HAP-1 (cell line): ENCODE results near the gene ANKRD13A.
"Not testable (repeated sequence)": the region's sequence is repeated elsewhere in the genome, so short reads cannot be mapped to it uniquely, and the experiment has no call there.

Experiments used
- DNase-seq, 2 experiments: peaks; one replicate each; pipeline ENCODE4 v3.0.0-alpha.2; 2016 to 2020; ENCODE audit warnings: low spot score in 2 of 2
- H3K27me3 ChIP-seq: fragments of 250-450 bp; sonication (Bioruptor Pico); 2 replicates; pipeline ENCODE4 v1.5.1; 2020; ENCODE audit warnings: low read depth, mild to moderate bottlenecking, moderate library complexity
- H3K36me3 ChIP-seq: fragments of 250-450 bp; sonication (Bioruptor Pico); replicated peaks from 2 replicates; pipeline ENCODE4 v1.5.1; 2020; ENCODE audit warnings: mild to moderate bottlenecking
- H3K4me1 ChIP-seq: fragments of 250-450 bp; sonication (Bioruptor Pico); 2 replicates; pipeline ENCODE4 v1.5.1; 2020; ENCODE audit warnings: mild to moderate bottlenecking
- H3K4me3 ChIP-seq: fragments of 250-450 bp; sonication (Bioruptor Pico); 2 replicates; pipeline ENCODE4 v1.5.1; 2020; ENCODE audit warnings: mild to moderate bottlenecking, moderate library complexity
- H3K9me3 ChIP-seq: fragments of 250-450 bp; sonication (Bioruptor Pico); 2 replicates; pipeline ENCODE4 v1.5.1; 2020; ENCODE audit warnings: mild to moderate bottlenecking, moderate library complexity
- in situ Hi-C: fragments of 300-500 bp; cut with MboI; formaldehyde crosslinking; loops from 3 replicates; pipeline ENCODE4 v1.14.3; 2020; ENCODE audit warnings: low sequenced_read_pairs, inconsistent platforms, mixed read lengths

Gene ANKRD13A

DNA sequence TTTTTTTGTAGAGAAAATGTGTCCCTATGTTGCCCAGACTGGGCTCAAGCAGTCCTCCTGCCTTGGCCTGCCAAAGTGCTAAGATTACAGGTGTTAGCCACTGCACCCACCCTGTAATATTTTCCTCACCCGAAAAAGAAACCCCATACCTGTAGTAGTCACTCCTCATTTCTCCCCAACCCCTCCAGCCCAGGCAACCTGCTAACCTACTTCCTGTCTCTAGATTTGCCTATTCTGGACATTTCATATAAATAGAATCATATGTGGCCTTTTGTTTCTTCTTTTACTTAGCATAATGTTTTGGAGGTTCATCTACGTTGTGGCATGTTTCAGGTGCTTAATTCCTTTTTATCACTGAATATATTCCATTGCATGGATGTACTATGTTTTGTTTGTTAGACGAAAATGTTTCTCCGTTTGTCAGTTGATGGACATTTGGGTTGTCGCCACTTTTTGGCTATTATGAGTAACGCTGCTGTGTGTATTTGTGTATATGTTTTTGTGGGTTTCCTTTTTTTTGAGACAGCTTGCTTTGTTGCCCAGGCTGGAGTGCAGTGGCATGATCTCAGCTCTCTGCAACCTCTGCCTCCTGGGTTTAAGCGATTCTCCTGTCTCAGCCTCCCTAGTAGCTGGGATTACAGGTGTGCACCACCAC lies 6.2 kb downstream of the ANKRD13A start:
- no peaks in the 10 kb centered on the region; the same call in 1 of the 2 replicates for H3K4me1 ChIP-seq
- no peak for DNase-seq
- H3K36me3 ChIP-seq = peaks cover 9% of the 10 kb centered on the region; the same call in 1 of the 2 replicates
- in situ Hi-C loops = no loop called here
- H3K27me3 ChIP-seq = no peaks in the 10 kb centered on the region
- no peaks in the 10 kb centered on the region for H3K9me3 ChIP-seq
- H3K4me3 ChIP-seq = no peak overlapping the region

DNA sequence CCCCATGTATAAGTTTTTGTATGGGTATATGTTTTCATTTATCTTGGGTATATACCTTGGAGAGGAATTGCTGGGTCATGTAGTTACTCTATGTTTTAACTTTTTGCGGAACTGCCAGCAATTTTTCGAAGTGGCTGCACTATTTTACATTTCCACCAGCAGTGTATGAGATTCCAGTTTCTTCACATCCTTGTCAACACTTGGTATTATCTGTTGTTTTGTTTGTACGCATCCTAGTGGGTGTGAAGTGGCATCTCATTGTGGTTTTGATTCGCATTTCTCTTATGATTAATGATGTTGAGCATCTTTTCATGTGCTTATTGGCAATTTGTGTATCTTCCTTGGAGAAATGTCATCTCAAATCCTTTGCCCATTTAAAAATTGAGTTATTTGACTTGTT lies 6.9 kb downstream of the ANKRD13A start:
- Histone ChIP-seq H3K4me1 (no peaks in the 10 kb centered on the region; the same call in 1 of the 2 replicates), H3K9me3 (no peaks in the 10 kb centered on the region), H3K36me3 (peaks cover 9% of the 10 kb centered on the region; the same call in 1 of the 2 replicates), H3K27me3 (no peaks in the 10 kb centered on the region), H3K4me3 (no peak overlapping the region)
- in situ Hi-C loops = no loop called here
- no peak for DNase-seq

DNA sequence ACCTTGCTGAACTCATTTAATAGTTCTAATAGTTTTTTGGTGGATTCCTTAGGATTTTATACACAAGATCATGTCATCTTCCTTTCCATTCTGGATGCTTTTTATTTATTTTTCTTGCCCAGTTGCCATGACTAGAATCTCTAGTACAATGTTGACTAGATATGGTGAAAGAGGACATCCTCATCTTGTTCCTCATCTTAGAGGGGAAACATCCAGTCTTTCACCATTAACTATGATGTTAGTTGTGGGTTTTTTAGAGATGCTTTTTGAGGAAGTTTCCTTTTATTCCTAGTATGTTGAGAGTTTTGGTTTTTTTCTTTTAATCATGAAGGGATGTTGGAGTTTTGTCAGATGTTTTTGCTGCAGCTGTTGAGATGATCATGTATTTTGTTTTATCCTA lies 8.7 kb downstream of the ANKRD13A start:
- no peaks in the 10 kb centered on the region for H3K4me1 ChIP-seq
- no peak overlapping the region for H3K4me3 ChIP-seq
- no peak for DNase-seq
- peaks cover 8% of the 10 kb centered on the region; the same call in 1 of the 2 replicates for H3K36me3 ChIP-seq
- H3K27me3 ChIP-seq = no peaks in the 10 kb centered on the region
- in situ Hi-C loops = no loop called here
- no peaks in the 10 kb centered on the region for H3K9me3 ChIP-seq

DNA sequence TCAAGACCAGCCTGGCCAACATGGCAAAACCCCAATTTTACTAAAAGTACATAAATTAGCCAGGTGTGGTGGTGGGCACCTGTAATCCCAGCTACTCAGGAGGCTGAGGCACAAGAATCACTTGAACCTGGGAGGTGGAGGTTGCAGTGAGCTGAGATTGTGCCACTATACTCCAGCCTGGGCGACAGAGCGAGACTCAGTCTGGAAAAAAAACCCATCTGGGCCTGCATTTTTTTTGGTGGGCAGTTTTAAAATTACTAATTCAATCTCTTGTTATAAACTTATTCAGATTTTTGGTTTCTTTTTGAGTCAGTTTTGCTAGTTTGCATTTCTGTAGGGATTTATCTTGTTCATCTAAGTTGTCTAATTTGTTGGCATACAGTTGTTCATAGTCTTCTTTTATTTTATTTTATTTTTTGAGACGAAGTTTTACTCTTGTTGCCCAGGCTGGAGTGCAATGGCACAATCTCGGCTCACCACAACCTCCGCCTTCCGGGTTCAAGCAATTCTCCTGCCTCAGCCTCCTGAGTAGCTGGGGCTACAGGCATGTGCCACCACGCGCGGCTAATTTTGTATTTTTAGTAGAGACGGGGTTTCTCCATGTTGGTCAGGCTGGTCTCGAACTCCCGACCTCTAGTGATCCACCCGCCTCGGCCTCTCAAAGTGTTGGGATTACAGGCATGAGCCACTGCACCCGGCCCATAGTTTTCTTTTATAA lies 9.6 kb downstream of the ANKRD13A start:
- H3K9me3 ChIP-seq, H3K27me3 ChIP-seq, DNase-seq, in situ Hi-C loops, H3K4me3 ChIP-seq, H3K4me1 ChIP-seq, H3K36me3 ChIP-seq: not testable (repeated sequence)

DNA sequence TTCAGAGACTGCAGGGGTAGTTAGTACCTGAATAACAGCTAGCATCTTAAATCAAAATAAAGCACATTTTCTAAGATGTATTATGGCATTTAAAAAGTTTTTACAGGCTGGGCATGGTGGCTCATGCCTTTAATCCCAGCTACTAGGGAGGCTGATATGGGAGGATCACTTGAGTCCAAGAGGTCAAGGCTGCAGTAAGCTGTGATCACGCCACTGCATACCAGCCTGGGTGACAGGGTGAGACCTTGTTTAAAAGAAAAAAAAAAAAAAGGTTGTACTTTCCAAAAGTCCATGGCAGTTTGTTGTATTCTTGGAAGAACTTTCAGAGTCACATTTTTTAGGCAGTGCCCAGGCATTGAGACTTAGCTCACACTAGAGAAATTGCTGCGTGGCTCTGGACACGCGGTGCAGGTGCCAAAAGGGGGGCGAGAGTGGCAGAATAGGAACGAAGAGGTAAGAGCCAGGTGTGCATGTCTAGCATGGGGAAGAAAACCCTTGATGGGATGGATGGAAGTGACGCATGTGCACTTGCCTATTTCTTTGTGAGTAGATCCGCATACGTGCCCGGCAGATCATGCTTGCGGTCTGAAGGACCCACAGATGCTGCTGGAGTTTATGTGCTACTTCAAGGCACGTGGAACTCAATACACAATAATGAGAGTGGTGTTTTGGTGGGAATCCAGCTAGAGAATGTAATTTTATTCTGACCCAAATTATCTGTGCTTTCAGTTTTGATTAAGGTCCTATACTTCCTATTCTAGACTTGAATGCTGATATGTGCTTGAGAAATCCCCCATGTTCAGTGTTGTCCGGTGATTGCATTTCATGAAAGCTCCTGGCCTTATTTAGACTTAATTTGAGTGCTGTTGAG lies 11.9 kb downstream of the ANKRD13A start:
- Histone ChIP-seq H3K27me3 (no peaks in the 10 kb centered on the region), H3K4me1 (no peaks in the 10 kb centered on the region), H3K9me3 (no peaks in the 10 kb centered on the region), H3K4me3 (no peak overlapping the region), H3K36me3 (peaks cover 15% of the 10 kb centered on the region)
- in situ Hi-C loops = no loop called here
- no peak for DNase-seq

DNA sequence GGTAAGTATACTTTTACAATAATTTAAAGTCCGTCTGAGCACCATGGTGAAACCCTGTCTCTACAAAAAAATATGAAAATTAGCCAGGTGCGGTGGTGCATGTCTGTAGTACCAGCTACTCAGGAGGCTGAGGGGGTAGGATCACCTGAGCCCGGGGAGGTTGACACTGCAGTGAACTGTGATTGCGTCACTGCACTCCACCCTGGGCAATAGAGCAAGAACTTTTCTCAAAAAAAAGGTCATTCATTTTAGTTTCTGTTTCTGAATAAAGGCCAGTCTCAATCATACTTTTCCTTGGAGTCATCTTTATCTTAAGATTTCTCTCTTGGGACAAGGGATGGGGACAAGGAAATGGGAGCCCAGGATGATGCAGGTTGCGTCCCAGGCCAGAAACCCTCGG lies 12.9 kb downstream of the ANKRD13A start:
- Histone ChIP-seq H3K9me3 (no peaks in the 10 kb centered on the region), H3K4me1 (no peaks in the 10 kb centered on the region), H3K36me3 (peaks cover 21% of the 10 kb centered on the region), H3K4me3 (no peak overlapping the region), H3K27me3 (no peaks in the 10 kb centered on the region)
- no peak for DNase-seq
- in situ Hi-C loops = no loop called here

DNA sequence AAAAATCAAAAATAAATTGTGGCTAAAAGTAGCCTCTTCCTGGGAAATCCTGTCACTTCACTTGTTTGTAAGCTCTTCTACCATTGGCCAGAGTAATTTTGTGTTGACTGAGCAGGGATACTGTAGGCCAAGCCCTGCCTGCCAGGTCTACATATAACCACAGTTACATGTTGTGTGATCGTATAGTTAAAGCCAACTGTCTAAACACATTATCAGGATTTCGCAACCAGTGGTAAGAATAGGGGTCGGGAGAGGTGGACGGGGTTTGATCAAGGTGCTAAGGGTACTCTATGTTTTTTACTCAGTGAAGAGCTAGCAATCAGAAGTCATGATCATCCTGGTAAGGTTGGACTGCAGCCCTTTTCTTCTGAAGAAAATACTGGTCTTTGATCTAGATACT lies 13.4 kb downstream of the ANKRD13A start:
- in situ Hi-C loops = no loop called here
- H3K4me3 ChIP-seq = no peak overlapping the region
- no peaks in the 10 kb centered on the region for H3K4me1 ChIP-seq
- peaks cover 26% of the 10 kb centered on the region for H3K36me3 ChIP-seq
- H3K27me3 ChIP-seq = no peaks in the 10 kb centered on the region
- H3K9me3 ChIP-seq = no peaks in the 10 kb centered on the region
- no peak for DNase-seq

DNA sequence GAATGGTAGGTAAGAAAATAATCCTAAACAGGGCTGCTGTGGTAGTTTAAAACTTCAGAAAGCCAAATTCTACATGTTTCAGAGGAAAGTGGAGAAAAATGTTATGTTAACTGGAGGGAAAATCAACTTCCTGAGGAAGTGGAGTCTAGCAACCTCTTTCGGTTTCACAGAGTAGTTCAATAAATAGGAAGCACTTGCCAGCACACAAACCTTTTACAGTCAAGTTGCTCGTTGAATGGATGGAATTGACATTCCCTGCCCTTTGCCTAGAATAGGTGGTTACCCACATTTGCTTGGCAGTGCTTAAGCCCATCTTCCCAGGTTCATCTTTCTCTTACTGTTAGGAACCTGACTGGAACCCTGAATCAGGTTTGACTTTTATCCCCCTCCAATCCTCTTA lies 15.9 kb downstream of the ANKRD13A start:
- in situ Hi-C loops = no loop called here
- no peaks in the 10 kb centered on the region for H3K9me3 ChIP-seq
- H3K4me3 ChIP-seq = no peak overlapping the region
- H3K27me3 ChIP-seq = no peaks in the 10 kb centered on the region
- DNase-seq = no peak
- no peaks in the 10 kb centered on the region for H3K4me1 ChIP-seq
- H3K36me3 ChIP-seq = peaks cover 50% of the 10 kb centered on the region

DNA sequence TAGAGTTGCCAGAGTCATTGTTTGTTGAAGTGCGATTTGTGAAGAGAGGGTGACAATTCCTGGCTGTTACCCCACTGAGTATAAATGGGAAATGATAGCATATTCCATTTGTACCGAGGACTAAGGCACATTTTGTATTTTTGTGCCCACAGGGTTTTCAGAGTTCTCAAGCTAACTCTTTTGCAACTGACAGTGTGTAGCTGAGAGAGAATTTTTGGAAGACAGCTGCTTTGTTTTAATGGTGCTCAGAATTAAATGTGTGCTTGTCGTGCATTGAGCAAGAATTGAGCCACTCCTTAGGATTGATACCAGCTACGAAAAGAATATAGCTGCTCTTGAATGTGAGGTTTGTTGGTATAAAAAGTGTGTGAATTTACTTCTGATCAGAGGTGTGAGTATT lies 21.7 kb downstream of the ANKRD13A start:
- peaks cover 56% of the 10 kb centered on the region for H3K36me3 ChIP-seq

DNA sequence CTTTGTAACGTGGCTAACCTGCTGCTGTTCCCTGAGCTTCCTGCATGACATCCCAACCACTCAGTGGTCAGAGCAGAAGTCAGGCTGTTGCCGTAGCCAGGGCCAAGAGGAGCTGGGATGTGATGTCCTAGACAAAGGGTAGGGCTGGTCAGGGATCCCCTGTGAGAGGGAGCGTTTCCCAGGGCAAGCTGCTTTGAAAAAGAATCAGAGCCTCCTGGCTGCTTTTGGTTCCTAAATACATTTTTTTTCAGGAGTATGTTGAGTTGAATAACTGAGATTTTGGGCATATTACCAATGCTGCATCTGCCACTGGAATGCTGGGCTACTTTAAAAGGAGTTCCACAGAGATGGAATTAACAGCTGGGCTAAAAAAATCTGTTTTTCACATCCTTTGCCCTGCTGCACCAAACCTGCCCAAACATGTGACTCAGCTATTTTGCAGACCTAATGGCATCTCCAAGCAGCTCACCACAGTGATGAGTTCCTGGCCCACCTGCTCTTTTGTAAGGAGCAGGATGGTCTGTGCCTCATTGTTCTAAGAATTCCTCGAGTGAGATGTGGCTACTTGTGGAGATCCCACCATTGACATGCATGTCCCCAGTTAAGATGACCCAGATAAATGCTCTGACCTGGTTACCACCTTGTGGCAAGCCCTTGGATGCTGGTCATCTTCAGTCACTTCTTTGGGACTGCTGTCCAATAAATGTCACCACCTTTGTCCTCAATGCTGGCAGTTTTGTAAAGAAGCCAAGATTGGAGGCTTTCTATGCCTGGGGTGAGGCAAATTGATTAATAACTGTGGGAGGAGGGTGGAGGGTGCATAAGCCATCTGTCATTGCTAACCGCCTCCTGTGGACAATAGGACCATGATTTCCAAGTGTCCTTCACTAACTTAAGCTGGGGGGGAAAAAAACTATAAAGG lies 24.1 kb downstream of the ANKRD13A start:
- no peak for DNase-seq
- in situ Hi-C loops = no loop called here
- H3K4me3 ChIP-seq = no peak overlapping the region
- no peaks in the 10 kb centered on the region for H3K4me1 ChIP-seq
- peaks cover 44% of the 10 kb centered on the region for H3K36me3 ChIP-seq
- H3K9me3 ChIP-seq = no peaks in the 10 kb centered on the region
- no peaks in the 10 kb centered on the region for H3K27me3 ChIP-seq

More for the DNA sequence above, 21.7 kb downstream of the ANKRD13A start:
- no peaks in the 10 kb centered on the region for H3K4me1 ChIP-seq
- no peaks in the 10 kb centered on the region for H3K9me3 ChIP-seq
- H3K4me3 ChIP-seq = no peak overlapping the region
- no peaks in the 10 kb centered on the region for H3K27me3 ChIP-seq
- in situ Hi-C loops = no loop called here
- no peak for DNase-seq

DNA sequence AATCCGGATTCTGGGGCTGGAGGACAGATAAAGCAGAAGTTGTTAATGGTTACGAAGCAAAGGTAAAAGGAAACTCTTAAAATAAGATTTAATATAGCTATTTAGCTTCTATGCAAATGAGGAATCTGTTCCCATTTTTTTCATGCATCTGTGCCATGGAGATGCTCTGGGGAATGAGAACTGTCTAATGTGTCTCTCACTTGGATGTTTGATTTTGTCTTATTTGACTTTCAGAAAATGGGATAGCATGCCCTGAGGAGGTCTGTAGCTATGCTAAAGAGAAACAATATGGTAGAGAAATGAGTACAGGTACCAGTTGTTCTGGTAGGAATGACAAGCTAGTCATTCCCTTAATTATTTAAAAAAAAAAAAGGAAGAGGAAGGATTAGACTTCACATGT lies 24.8 kb downstream of the ANKRD13A start:
- peaks cover 36% of the 10 kb centered on the region for H3K36me3 ChIP-seq
- H3K4me3 ChIP-seq = no peak overlapping the region
- H3K27me3 ChIP-seq = no peaks in the 10 kb centered on the region
- DNase-seq = no peak
- in situ Hi-C loops = no loop called here
- H3K4me1 ChIP-seq = no peaks in the 10 kb centered on the region
- no peaks in the 10 kb centered on the region for H3K9me3 ChIP-seq

DNA sequence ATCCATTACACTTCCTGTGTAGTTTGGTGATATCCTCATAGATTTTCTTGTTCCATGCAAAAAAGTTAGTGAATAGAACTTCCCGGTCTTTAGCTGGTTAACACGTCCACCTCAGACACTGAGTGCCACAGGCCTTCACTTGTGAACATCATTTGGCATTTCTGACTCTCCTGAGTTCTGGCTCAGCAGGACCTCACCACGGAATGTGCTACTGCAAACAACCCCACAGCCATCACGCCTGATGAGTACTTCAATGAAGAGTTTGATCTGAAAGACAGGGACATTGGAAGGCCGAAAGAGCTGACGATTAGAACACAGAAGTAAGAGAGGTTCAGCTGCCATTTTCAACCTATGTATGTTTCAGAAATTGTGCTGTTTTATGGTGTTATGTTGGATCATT lies 29.1 kb downstream of the ANKRD13A start:
- H3K4me3 ChIP-seq = no peak overlapping the region
- DNase-seq = no peak
- in situ Hi-C loops = no loop called here
- no peaks in the 10 kb centered on the region for H3K27me3 ChIP-seq
- H3K9me3 ChIP-seq = no peaks in the 10 kb centered on the region
- peaks cover 37% of the 10 kb centered on the region for H3K36me3 ChIP-seq
- no peaks in the 10 kb centered on the region for H3K4me1 ChIP-seq

DNA sequence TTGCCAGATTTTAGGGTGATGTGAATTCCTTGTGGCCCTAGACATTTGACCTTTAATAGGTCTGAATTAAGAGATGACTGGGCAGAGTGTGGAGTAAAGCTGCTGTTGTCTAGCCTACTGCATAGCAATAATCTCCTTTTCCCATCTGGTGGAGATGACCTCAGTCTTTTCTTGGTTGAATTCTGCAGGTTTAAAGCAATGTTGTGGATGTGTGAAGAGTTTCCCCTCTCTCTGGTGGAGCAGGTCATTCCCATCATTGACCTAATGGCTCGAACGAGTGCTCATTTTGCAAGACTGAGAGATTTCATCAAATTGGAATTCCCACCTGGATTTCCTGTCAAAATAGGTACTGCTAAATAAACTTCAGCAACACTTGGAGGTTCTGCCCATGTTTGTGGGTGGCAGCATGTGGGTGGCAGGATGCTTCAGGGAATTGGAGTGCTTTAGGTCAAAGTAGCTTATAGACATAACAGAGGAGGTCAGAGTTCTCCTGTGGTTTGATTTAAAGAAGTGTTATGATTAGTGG lies 30.1 kb downstream of the ANKRD13A start:
- Histone ChIP-seq H3K4me1 (no peaks in the 10 kb centered on the region), H3K36me3 (peaks cover 34% of the 10 kb centered on the region), H3K9me3 (no peaks in the 10 kb centered on the region), H3K4me3 (no peak overlapping the region), H3K27me3 (no peaks in the 10 kb centered on the region)
- DNase-seq = no peak
- in situ Hi-C loops = no loop called here
